Measurements from ENCODE around the gene TPPP3. TPM values are rescaled to one million over a fixed set of nuclear protein-coding genes. Genes with fewer than 3 reads are reported as not detected.

TPPP3 gene
- total RNA-seq, 1 experiment from 2014 or later, result 3.1 TPM

DNA sequence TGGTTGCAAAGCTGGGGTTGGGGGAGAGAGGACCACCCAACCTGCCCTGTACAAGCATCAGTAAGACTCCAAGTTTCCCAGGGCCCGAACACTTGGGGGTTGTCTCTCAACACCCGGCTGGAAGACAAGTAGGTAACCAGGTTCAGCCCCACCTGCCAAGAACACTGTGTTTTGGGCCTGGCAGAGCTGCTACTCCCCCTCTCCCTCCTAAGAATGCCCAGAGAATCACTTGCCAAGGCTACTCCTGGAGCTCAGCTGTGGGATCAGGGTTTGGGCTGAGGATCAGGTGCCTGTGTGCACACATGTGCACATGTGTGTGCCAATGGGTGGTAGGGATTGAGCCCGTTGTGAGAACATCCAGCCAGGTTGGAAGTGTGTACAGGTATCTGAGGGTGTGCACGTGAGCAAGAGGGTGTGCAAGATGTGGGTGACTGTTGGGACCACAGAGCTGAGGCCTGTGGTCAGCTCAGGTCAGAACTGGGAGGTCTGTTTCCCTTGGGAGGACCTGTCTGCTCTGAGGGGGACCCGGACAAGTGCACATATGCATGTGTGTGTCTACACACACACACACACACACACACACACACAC, 39.9 kb upstream of the TPPP3 start:
- CTCF ChIA-PET, result interaction anchor here (0.5 to 0.6 kb wide), 3 partner anchors 21 to 411 kb away, joined by 3 to 13 read pairs (median 3); no protein-coding TSS in a partner anchor
- H3K27me3 ChIP-seq (ENCODE audit: insufficient read depth, low read depth), result no peaks in the 10 kb centered on the region
- H3K79me2 ChIP-seq (ENCODE audit: low read depth), result no peaks in the 10 kb centered on the region
- DNase-seq, result peak in 1 of 2 experiments; percentile 15
- TF ChIP-seq, protein P1, sequence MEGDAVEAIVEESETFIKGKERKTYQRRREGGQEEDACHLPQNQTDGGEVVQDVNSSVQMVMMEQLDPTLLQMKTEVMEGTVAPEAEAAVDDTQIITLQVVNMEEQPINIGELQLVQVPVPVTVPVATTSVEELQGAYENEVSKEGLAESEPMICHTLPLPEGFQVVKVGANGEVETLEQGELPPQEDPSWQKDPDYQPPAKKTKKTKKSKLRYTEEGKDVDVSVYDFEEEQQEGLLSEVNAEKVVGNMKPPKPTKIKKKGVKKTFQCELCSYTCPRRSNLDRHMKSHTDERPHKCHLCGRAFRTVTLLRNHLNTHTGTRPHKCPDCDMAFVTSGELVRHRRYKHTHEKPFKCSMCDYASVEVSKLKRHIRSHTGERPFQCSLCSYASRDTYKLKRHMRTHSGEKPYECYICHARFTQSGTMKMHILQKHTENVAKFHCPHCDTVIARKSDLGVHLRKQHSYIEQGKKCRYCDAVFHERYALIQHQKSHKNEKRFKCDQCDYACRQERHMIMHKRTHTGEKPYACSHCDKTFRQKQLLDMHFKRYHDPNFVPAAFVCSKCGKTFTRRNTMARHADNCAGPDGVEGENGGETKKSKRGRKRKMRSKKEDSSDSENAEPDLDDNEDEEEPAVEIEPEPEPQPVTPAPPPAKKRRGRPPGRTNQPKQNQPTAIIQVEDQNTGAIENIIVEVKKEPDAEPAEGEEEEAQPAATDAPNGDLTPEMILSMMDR (conservative IDR thresholded peaks at IDR 0.05), result no peak
- no peak for TF ChIP-seq EZH2 (IDR thresholded peaks at IDR 0.05; ENCODE audit: low read depth)
- H3K36me3 ChIP-seq (ENCODE audit: low read depth), result no peaks in the 10 kb centered on the region
- BruUV-seq (replicated peaks), result no TSS peak
- no peak overlapping the region for H2AFZ ChIP-seq
- no peaks in the 10 kb centered on the region; the same call in none of the 2 replicates for H3K4me1 ChIP-seq (replicated peaks; ENCODE audit: insufficient read depth)
- H3K4me3 ChIP-seq, result no peak overlapping the region
- H3K4me2 ChIP-seq, result no peak overlapping the region
- intact Hi-C loops (cut with micrococcal nuclease; ENCODE audit: unreplicated experiment), result no loop called here
- no peak overlapping the region for H3K27ac ChIP-seq
- H3F3A ChIP-seq (ENCODE audit: insufficient read depth, low read depth), result peaks cover 23% of the 10 kb centered on the region; the same call in 1 of the 2 replicates
- no peaks in the 10 kb centered on the region for H3K9me2 ChIP-seq (ENCODE audit: insufficient read depth)
- H4K20me1 ChIP-seq (ENCODE audit: insufficient read depth), result no peaks in the 10 kb centered on the region
- POLR2A ChIA-PET (ENCODE audit: unreplicated experiment), result no interaction called here
- H3K9me3 ChIP-seq (ENCODE audit: insufficient read depth, low read depth), result no peaks in the 10 kb centered on the region

DNA sequence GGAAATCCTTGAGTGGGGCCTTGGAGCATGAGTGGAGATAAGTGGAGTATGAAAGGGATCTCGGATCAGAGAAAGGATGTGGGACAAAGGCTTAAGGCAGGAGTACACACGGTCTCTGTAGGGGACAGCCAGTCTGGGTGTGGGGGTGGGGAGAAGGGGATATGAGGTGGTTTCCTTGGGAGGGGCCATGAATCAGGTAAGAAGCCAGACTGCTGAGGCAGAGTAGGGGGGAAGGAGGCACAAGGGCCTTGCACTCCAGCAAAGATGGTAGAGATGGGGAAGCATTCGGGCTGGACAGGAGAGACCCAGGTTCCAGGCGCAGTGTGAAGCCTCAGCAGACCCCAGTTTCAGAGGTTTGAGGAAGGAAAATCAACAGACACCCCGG, 39.2 kb upstream of the TPPP3 start:
- H2AFZ ChIP-seq, result no peak overlapping the region
- H3K79me2 ChIP-seq (ENCODE audit: low read depth), result no peaks in the 10 kb centered on the region
- BruUV-seq (replicated peaks), result no TSS peak
- H3K36me3 ChIP-seq (ENCODE audit: low read depth), result no peaks in the 10 kb centered on the region
- H3K9me2 ChIP-seq (ENCODE audit: insufficient read depth), result no peaks in the 10 kb centered on the region
- H3K27me3 ChIP-seq (ENCODE audit: insufficient read depth, low read depth), result no peaks in the 10 kb centered on the region
- POLR2A ChIA-PET (ENCODE audit: unreplicated experiment), result interaction anchor here (0.6 kb wide), 1 partner anchor 185 kb away, joined by 4 read pairs; the partner anchor contains the start of gene FHOD1
- CTCF ChIA-PET, result interaction anchor here (0.6 kb wide), 1 partner anchor 411 kb away, joined by 13 read pairs; no protein-coding TSS in a partner anchor
- no peak overlapping the region for H3K4me3 ChIP-seq
- no peaks in the 10 kb centered on the region for H3K9me3 ChIP-seq (ENCODE audit: insufficient read depth, low read depth)
- H3F3A ChIP-seq (ENCODE audit: insufficient read depth, low read depth), result peaks cover 23% of the 10 kb centered on the region; the same call in 1 of the 2 replicates
- intact Hi-C loops (cut with micrococcal nuclease; ENCODE audit: unreplicated experiment), result no loop called here
- H4K20me1 ChIP-seq (ENCODE audit: insufficient read depth), result no peaks in the 10 kb centered on the region
- no peak for TF ChIP-seq EZH2 (IDR thresholded peaks at IDR 0.05; ENCODE audit: low read depth)
- no peaks in the 10 kb centered on the region; the same call in none of the 2 replicates for H3K4me1 ChIP-seq (replicated peaks; ENCODE audit: insufficient read depth)
- H3K4me2 ChIP-seq, result 0 out of 2 replicates have a peak overlapping the region, but pooled peaks have one; percentile 95
- no peak overlapping the region for H3K27ac ChIP-seq
- DNase-seq, result no peak

GRCh38 chr16:67431775-67432505, 38.6 kb upstream of the TPPP3 start:
- Histone ChIP-seq H3F3A (ENCODE audit: insufficient read depth, low read depth) (peaks cover 23% of the 10 kb centered on the region; the same call in 1 of the 2 replicates), H3K79me2 (ENCODE audit: low read depth) (no peaks in the 10 kb centered on the region), H3K27ac (no peak overlapping the region), H3K27me3 (ENCODE audit: insufficient read depth, low read depth) (no peaks in the 10 kb centered on the region), H3K4me1 (replicated peaks; ENCODE audit: insufficient read depth) (no peaks in the 10 kb centered on the region; the same call in none of the 2 replicates), H2AFZ (peak overlapping the region; percentile 87), H3K9me2 (ENCODE audit: insufficient read depth) (no peaks in the 10 kb centered on the region), H3K4me3 (peak overlapping the region; percentile 69), H3K4me2 (peak overlapping the region; percentile 95), H4K20me1 (ENCODE audit: insufficient read depth) (no peaks in the 10 kb centered on the region), H3K36me3 (ENCODE audit: low read depth) (no peaks in the 10 kb centered on the region), H3K9me3 (ENCODE audit: insufficient read depth, low read depth) (no peaks in the 10 kb centered on the region)
- BruUV-seq (replicated peaks), result no TSS peak
- TF ChIP-seq, protein P1 (conservative IDR thresholded peaks at IDR 0.05), result no peak
- TF ChIP-seq EZH2 (IDR thresholded peaks at IDR 0.05; ENCODE audit: low read depth), result no peak
- POLR2A ChIA-PET (ENCODE audit: unreplicated experiment), result interaction anchor here (0.6 kb wide), 1 partner anchor 184 kb away, joined by 4 read pairs; the partner anchor contains the start of gene FHOD1
- intact Hi-C loops (cut with micrococcal nuclease; ENCODE audit: unreplicated experiment), result no loop called here
- no peak for DNase-seq
- CTCF ChIA-PET, result interaction anchor here (0.6 to 1.4 kb wide), 5 partner anchors 10 to 452 kb away, joined by 4 to 29 read pairs (median 5); no protein-coding TSS in a partner anchor

Data from PC-9 (cell line).